ENCODE measurements around the gene TUT1.
A peak's percentile ranks its signal among the peaks of the same experiment; 100 is the strongest.

TUT1 gene

GRCh38 chr11:62556875-62557631, 34.3 kb downstream of the TUT1 start:
- H3K4me1 ChIP-seq (ENCODE audit: insufficient read depth, low read length), result peaks cover 79% of the 10 kb centered on the region
- H3K4me2 ChIP-seq (ENCODE audit: insufficient read depth, low read length), result peak overlapping the region; percentile 59
- ATAC-seq (ENCODE audit: insufficient read depth, low read depth) (peak; percentile 41), DNase-seq (peak; percentile 72)
- H3K4me3 ChIP-seq (ENCODE audit: low read depth in 1 of 2, low read length in 2 of 2), result no peak overlapping the region
- TF ChIP-seq, protein P1, sequence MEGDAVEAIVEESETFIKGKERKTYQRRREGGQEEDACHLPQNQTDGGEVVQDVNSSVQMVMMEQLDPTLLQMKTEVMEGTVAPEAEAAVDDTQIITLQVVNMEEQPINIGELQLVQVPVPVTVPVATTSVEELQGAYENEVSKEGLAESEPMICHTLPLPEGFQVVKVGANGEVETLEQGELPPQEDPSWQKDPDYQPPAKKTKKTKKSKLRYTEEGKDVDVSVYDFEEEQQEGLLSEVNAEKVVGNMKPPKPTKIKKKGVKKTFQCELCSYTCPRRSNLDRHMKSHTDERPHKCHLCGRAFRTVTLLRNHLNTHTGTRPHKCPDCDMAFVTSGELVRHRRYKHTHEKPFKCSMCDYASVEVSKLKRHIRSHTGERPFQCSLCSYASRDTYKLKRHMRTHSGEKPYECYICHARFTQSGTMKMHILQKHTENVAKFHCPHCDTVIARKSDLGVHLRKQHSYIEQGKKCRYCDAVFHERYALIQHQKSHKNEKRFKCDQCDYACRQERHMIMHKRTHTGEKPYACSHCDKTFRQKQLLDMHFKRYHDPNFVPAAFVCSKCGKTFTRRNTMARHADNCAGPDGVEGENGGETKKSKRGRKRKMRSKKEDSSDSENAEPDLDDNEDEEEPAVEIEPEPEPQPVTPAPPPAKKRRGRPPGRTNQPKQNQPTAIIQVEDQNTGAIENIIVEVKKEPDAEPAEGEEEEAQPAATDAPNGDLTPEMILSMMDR (IDR thresholded peaks at IDR 0.05; ENCODE audit: borderline replicate concordance, extremely low read depth, low read length, poor library complexity, severe bottlenecking), result no peak
- no peak for TF ChIP-seq EZH2 (IDR thresholded peaks at IDR 0.05; ENCODE audit: borderline replicate concordance, low read depth, low read length, severe bottlenecking)
- peak overlapping the region; percentile 92 for H3K27ac ChIP-seq (ENCODE audit: low read length)
- H3K27me3 ChIP-seq (ENCODE audit: insufficient read depth, low read length, poor library complexity), result no peaks in the 10 kb centered on the region
- H2AFZ ChIP-seq (ENCODE audit: low read depth, low read length), result no peak overlapping the region
- H3K9me3 ChIP-seq (ENCODE audit: insufficient read depth, low read length, severe bottlenecking), result no peaks in the 10 kb centered on the region
- peak overlapping the region; percentile 46 for H3K9ac ChIP-seq (ENCODE audit: low read depth, low read length)
- H3K79me2 ChIP-seq (ENCODE audit: insufficient read depth, low read length), result peaks cover 6% of the 10 kb centered on the region; the same call in 1 of the 2 replicates
- H4K20me1 ChIP-seq (ENCODE audit: insufficient read depth, low read length), result peaks cover 39% of the 10 kb centered on the region
- peaks cover 43% of the 10 kb centered on the region for H3K36me3 ChIP-seq (ENCODE audit: insufficient read depth, low read length)

DNA sequence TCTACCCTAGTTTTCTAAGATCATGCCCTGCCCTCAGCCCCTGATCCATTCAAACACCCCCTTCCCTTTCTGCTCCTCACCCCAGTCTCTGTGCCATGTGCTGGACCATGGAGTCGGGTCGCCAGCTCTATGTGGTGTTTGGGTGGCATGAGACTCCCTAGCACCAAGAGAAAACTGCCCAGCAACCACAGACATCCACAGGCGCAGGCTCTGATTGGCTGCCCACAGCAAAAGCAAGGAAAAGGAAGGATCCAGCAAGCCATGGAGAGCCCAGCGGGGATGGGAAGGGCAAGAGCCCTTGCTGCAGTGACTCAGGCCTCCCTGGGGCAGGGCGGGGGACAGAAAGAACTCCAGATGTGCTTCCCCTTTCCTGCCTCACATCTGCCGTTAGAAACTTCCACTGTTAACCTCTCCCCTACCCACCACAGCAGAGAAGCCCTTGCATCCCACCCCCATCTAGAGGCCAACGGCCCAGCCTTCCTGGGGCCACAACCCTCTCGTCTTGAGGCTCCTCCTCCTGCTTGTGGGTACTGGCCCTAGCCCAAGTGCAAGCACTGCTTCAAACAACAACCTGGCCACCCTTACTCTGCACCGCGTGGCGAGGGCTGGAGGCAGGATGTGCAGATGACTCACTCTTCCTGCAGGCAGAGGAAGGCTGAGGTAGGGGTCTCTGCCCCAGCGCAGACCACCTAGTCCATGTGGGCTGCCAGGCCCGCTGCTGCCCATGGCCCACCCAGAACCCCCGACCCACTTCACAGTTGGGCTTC, 35.0 kb downstream of the TUT1 start:
- Histone ChIP-seq H3K4me3 (ENCODE audit: low read depth in 1 of 2, low read length in 2 of 2) (peak overlapping the region in 1 of 2 experiments; percentile 42; a peak in 2 of 4 replicates), H3K4me1 (ENCODE audit: insufficient read depth, low read length) (peaks cover 76% of the 10 kb centered on the region), H3K27ac (ENCODE audit: low read length) (peak overlapping the region; percentile 92), H3K9ac (ENCODE audit: low read depth, low read length) (peak overlapping the region; percentile 46), H3K27me3 (ENCODE audit: insufficient read depth, low read length, poor library complexity) (no peaks in the 10 kb centered on the region), H3K4me2 (ENCODE audit: insufficient read depth, low read length) (peak overlapping the region; percentile 59), H2AFZ (ENCODE audit: low read depth, low read length) (no peak overlapping the region), H3K36me3 (ENCODE audit: insufficient read depth, low read length) (peaks cover 36% of the 10 kb centered on the region), H4K20me1 (ENCODE audit: insufficient read depth, low read length) (peaks cover 39% of the 10 kb centered on the region), H3K79me2 (ENCODE audit: insufficient read depth, low read length) (peaks cover 6% of the 10 kb centered on the region; the same call in 1 of the 2 replicates), H3K9me3 (ENCODE audit: insufficient read depth, low read length, severe bottlenecking) (no peaks in the 10 kb centered on the region)
- DNase-seq, result peak; percentile 95
- ATAC-seq (ENCODE audit: insufficient read depth, low read depth), result peak; percentile 89
- TF ChIP-seq, protein P1 (IDR thresholded peaks at IDR 0.05; ENCODE audit: borderline replicate concordance, extremely low read depth, low read length, poor library complexity, severe bottlenecking), result peak; percentile 30
- TF ChIP-seq EZH2 (IDR thresholded peaks at IDR 0.05; ENCODE audit: borderline replicate concordance, low read depth, low read length, severe bottlenecking), result no peak

GRCh38 chr11:62555464-62556107, 35.7 kb downstream of the TUT1 start:
- Histone ChIP-seq H3K36me3 (ENCODE audit: insufficient read depth, low read length) (peaks cover 30% of the 10 kb centered on the region), H3K4me2 (ENCODE audit: insufficient read depth, low read length) (peak overlapping the region; percentile 59), H3K9me3 (ENCODE audit: insufficient read depth, low read length, severe bottlenecking) (no peaks in the 10 kb centered on the region), H3K27ac (ENCODE audit: low read length) (peak overlapping the region; percentile 92), H2AFZ (ENCODE audit: low read depth, low read length) (no peak overlapping the region), H3K9ac (ENCODE audit: low read depth, low read length) (peak overlapping the region; percentile 46), H4K20me1 (ENCODE audit: insufficient read depth, low read length) (peaks cover 35% of the 10 kb centered on the region), H3K4me1 (ENCODE audit: insufficient read depth, low read length) (peaks cover 71% of the 10 kb centered on the region), H3K4me3 (ENCODE audit: low read depth in 1 of 2, low read length in 2 of 2) (peak overlapping the region in 1 of 2 experiments; percentile 42; a peak in 2 of 4 replicates), H3K27me3 (ENCODE audit: insufficient read depth, low read length, poor library complexity) (no peaks in the 10 kb centered on the region), H3K79me2 (ENCODE audit: insufficient read depth, low read length) (peaks cover 3% of the 10 kb centered on the region; the same call in 1 of the 2 replicates)
- TF ChIP-seq EZH2 (IDR thresholded peaks at IDR 0.05; ENCODE audit: borderline replicate concordance, low read depth, low read length, severe bottlenecking), result no peak
- TF ChIP-seq, protein P1 (IDR thresholded peaks at IDR 0.05; ENCODE audit: borderline replicate concordance, extremely low read depth, low read length, poor library complexity, severe bottlenecking), result no peak
- ATAC-seq (ENCODE audit: insufficient read depth, low read depth) (peak; percentile 27), DNase-seq (peak; percentile 62)

Data from DND-41 (cell line).